ENCODE data around the gene DGKI. TPM values are rescaled to one million over a fixed set of nuclear protein-coding genes. Genes with fewer than 3 reads are reported as not detected.

The DGKI gene
- total RNA-seq, 1 experiment from 2014 or later = not detected

DNA sequence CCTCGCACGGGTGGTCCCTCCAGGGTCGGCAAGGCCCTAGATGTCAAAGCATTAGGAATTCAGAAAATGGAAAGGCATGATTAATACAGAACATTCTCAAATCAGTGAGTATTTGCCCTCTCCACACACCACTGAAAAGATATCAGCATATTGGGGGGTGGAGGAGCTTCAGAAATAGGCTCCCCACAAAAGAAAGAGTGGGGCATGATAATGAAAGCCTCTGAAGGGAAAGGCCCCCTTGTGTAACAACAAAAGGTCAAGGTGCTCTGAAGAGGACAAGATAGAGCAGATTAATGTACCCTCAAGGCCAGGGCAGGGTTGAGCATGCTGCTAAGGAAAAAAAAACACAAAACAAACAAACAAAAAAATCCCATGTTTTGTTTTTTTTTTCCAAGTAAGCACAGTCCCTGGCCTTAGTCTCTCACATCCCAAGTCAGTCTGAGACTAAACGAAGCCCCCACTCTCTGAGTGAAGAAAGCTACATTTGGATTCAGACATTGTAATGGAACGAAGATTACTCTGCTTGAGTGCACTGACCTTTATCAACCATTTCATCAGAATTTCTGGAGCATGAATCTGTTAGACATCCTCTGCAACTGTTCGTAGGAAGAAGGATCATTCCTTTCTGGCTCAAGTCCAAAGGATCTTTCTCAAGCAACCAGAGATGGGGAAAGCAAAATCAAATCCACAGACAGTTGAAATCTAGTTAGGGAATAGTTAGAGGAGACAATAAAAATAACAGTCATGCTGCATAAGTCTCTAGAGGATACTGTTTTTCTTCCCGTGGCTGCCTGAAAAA lies 27.4 kb upstream of the DGKI start:
- Histone ChIP-seq H3K36me3 (ENCODE audit: control insufficient read depth, insufficient read depth, low read length) (no peaks in the 10 kb centered on the region), H3K27me3 (ENCODE audit: control insufficient read depth, insufficient read depth, low read length) (no peaks in the 10 kb centered on the region), H3K4me3 (ENCODE audit: low read depth in 2 of 2, low read length in 2 of 2) (no peak overlapping the region), H3K9me3 (ENCODE audit: control insufficient read depth, insufficient read depth, low read depth, low read length) (no peaks in the 10 kb centered on the region), H3K27ac (ENCODE audit: low read length) (no peak overlapping the region), H3K4me1 (ENCODE audit: control insufficient read depth, insufficient read depth, low read length) (no peaks in the 10 kb centered on the region; the same call in 1 of the 2 replicates)
- TF ChIP-seq, protein P1, sequence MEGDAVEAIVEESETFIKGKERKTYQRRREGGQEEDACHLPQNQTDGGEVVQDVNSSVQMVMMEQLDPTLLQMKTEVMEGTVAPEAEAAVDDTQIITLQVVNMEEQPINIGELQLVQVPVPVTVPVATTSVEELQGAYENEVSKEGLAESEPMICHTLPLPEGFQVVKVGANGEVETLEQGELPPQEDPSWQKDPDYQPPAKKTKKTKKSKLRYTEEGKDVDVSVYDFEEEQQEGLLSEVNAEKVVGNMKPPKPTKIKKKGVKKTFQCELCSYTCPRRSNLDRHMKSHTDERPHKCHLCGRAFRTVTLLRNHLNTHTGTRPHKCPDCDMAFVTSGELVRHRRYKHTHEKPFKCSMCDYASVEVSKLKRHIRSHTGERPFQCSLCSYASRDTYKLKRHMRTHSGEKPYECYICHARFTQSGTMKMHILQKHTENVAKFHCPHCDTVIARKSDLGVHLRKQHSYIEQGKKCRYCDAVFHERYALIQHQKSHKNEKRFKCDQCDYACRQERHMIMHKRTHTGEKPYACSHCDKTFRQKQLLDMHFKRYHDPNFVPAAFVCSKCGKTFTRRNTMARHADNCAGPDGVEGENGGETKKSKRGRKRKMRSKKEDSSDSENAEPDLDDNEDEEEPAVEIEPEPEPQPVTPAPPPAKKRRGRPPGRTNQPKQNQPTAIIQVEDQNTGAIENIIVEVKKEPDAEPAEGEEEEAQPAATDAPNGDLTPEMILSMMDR (IDR thresholded peaks at IDR 0.05) = no peak
- TF ChIP-seq, protein P2, sequence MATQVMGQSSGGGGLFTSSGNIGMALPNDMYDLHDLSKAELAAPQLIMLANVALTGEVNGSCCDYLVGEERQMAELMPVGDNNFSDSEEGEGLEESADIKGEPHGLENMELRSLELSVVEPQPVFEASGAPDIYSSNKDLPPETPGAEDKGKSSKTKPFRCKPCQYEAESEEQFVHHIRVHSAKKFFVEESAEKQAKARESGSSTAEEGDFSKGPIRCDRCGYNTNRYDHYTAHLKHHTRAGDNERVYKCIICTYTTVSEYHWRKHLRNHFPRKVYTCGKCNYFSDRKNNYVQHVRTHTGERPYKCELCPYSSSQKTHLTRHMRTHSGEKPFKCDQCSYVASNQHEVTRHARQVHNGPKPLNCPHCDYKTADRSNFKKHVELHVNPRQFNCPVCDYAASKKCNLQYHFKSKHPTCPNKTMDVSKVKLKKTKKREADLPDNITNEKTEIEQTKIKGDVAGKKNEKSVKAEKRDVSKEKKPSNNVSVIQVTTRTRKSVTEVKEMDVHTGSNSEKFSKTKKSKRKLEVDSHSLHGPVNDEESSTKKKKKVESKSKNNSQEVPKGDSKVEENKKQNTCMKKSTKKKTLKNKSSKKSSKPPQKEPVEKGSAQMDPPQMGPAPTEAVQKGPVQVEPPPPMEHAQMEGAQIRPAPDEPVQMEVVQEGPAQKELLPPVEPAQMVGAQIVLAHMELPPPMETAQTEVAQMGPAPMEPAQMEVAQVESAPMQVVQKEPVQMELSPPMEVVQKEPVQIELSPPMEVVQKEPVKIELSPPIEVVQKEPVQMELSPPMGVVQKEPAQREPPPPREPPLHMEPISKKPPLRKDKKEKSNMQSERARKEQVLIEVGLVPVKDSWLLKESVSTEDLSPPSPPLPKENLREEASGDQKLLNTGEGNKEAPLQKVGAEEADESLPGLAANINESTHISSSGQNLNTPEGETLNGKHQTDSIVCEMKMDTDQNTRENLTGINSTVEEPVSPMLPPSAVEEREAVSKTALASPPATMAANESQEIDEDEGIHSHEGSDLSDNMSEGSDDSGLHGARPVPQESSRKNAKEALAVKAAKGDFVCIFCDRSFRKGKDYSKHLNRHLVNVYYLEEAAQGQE (IDR thresholded peaks at IDR 0.05; ENCODE audit: insufficient read depth in 1 of 2, low read depth in 2 of 2, low read length in 1 of 2) = no peak
- TF ChIP-seq SIN3A (IDR thresholded peaks at IDR 0.05; ENCODE audit: borderline replicate concordance, insufficient read depth, low read depth, low read length) (no peak), POLR2AphosphoS5 (IDR thresholded peaks at IDR 0.05; ENCODE audit: low read depth, low read length) (no peak), TCF7L2 (IDR thresholded peaks at IDR 0.05; ENCODE audit: low read depth, low read length) (no peak)
- intact Hi-C loops (cut with micrococcal nuclease; ENCODE audit: unreplicated experiment) = no loop called here
- BruUV-seq (replicated peaks) = no TSS peak
- ATAC-seq (no peak), DNase-seq (ENCODE audit: low read depth, low spot score) (no peak)
- POLR2A ChIA-PET = no interaction called here
- CTCF ChIA-PET = no interaction called here
- in situ Hi-C loops (cut with HindIII; ENCODE audit: low pct_unique_long_range_greater_than_20kb, low sequenced_read_pairs) = no loop called here

DNA sequence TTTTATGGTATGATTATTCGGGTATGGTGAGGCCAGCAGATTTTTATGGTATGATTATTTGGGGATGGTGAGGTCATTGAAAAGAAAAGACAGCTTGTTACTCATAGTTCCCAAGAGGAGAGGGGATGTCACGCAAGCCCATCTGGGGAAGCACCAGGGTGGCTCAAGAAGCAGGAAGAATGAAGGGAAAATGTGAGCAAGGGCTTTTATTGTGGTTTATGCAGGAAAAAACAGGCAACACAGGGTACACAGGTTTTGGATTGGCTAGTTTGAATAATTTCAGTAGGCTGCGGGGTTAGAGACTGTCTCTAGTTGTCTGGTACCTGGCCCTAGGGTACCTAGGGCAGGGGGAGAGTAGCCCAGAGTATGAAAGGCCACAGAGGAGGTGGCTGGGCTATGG lies 26.8 kb upstream of the DGKI start:
- BruUV-seq (replicated peaks) = no TSS peak
- no peak for TF ChIP-seq POLR2AphosphoS5 (IDR thresholded peaks at IDR 0.05; ENCODE audit: low read depth, low read length)
- no peak for TF ChIP-seq TCF7L2 (IDR thresholded peaks at IDR 0.05; ENCODE audit: low read depth, low read length)
- TF ChIP-seq, protein P1 (IDR thresholded peaks at IDR 0.05) = no peak
- in situ Hi-C loops (cut with HindIII; ENCODE audit: low pct_unique_long_range_greater_than_20kb, low sequenced_read_pairs) (no loop called here), intact Hi-C loops (cut with micrococcal nuclease; ENCODE audit: unreplicated experiment) (no loop called here)
- Histone ChIP-seq H3K27me3 (ENCODE audit: control insufficient read depth, insufficient read depth, low read length) (no peaks in the 10 kb centered on the region), H3K4me3 (ENCODE audit: low read depth in 2 of 2, low read length in 2 of 2) (no peak overlapping the region), H3K4me1 (ENCODE audit: control insufficient read depth, insufficient read depth, low read length) (no peaks in the 10 kb centered on the region; the same call in 1 of the 2 replicates), H3K36me3 (ENCODE audit: control insufficient read depth, insufficient read depth, low read length) (no peaks in the 10 kb centered on the region), H3K9me3 (ENCODE audit: control insufficient read depth, insufficient read depth, low read depth, low read length) (no peaks in the 10 kb centered on the region), H3K27ac (ENCODE audit: low read length) (no peak overlapping the region)
- ATAC-seq = no peak
- POLR2A ChIA-PET = no interaction called here
- CTCF ChIA-PET = no interaction called here
- no peak for DNase-seq (ENCODE audit: low read depth, low spot score)
